Activated T-helper 2 cell treated with anti-CD3 and anti-CD28 coated beads, Interferon-gamma antibody, Interleukin-2, Interleukin-4, amounts not matched to agents 10 μg/mL and 5 μg/mL and 100 μg/mL, durations not matched to agents 14 hours and 24 hours and 36 hours (primary cell): ENCODE results near the gene HIF3A. TPM values are rescaled to one million over a fixed set of nuclear protein-coding genes. Genes with fewer than 3 reads are reported as not detected.
"Not testable (repeated sequence)": the region's sequence is repeated elsewhere in the genome, so short reads cannot be mapped to it uniquely, and the experiment has no call there.

Experiments
- DNase-seq: peaks from one replicate; pipeline ENCODE4 v3.0.0; 2021; ENCODE audit warnings: low spot score
- H3K27ac Mint-ChIP-seq: one replicate; pipeline ENCODE4 v1.8.0; 2021; ENCODE audit warnings: mixed read lengths
- H3K27me3 Mint-ChIP-seq: one replicate; pipeline ENCODE4 v1.8.0; 2021; ENCODE audit warnings: low read depth, mixed read lengths
- H3K36me3 Mint-ChIP-seq: one replicate; pipeline ENCODE4 v1.8.0; 2021; ENCODE audit warnings: low read depth, mixed read lengths
- H3K4me1 Mint-ChIP-seq: one replicate; pipeline ENCODE4 v1.8.0; 2021; ENCODE audit warnings: low read depth, mixed read lengths
- H3K4me3 Mint-ChIP-seq: one replicate; pipeline ENCODE4 v1.8.0; 2021; ENCODE audit warnings: low read depth, mild to moderate bottlenecking, moderate library complexity, mixed read lengths
- H3K9me3 Mint-ChIP-seq: one replicate; pipeline ENCODE4 v1.8.0; 2021; ENCODE audit warnings: mixed read lengths
- intact Hi-C: fragments of 100-400 bp; cut with micrococcal nuclease; formaldehyde crosslinking; loops from one replicate; pipeline ENCODE4 v1.15.1; 2023
- total RNA-seq: library from RNA; stranded (reverse); gene quantifications from 2 replicates; pipeline ENCODE4 v1.2.3, GENCODE V29; 2022

HIF3A gene
- total RNA-seq, 1 donor from 2014 or later = not detected

- H3K9me3 Mint-ChIP-seq = peaks cover 7% of the 10 kb centered on the region
- no peaks in the 10 kb centered on the region for H3K36me3 Mint-ChIP-seq
- H3K4me3 Mint-ChIP-seq = no peak overlapping the region
- H3K27me3 Mint-ChIP-seq = no peaks in the 10 kb centered on the region
- DNase-seq = no peak
- no peaks in the 10 kb centered on the region for H3K4me1 Mint-ChIP-seq
- intact Hi-C loops = no loop called here
- H3K27ac Mint-ChIP-seq = no peak overlapping the region
These were observed 24.8 kb downstream of the HIF3A start for GRCh38 chr19:46321653-46322052.

- intact Hi-C loops, H3K4me3 Mint-ChIP-seq, H3K27ac Mint-ChIP-seq, H3K4me1 Mint-ChIP-seq, H3K36me3 Mint-ChIP-seq, DNase-seq, H3K27me3 Mint-ChIP-seq: not testable (repeated sequence)
- H3K9me3 Mint-ChIP-seq = peaks cover 17% of the 10 kb centered on the region
These were observed 26.4 kb downstream of the HIF3A start for GRCh38 chr19:46323227-46323626.

- Mint-ChIP-seq H3K4me3 (no peak overlapping the region), H3K27ac (no peak overlapping the region), H3K4me1 (no peaks in the 10 kb centered on the region), H3K36me3 (no peaks in the 10 kb centered on the region), H3K27me3 (no peaks in the 10 kb centered on the region), H3K9me3 (peaks cover 21% of the 10 kb centered on the region)
- DNase-seq = no peak
- intact Hi-C loops = no loop called here
These were observed 27.4 kb downstream of the HIF3A start for GRCh38 chr19:46324277-46324676.

- Mint-ChIP-seq H3K9me3 (peaks cover 32% of the 10 kb centered on the region), H3K4me3 (no peak overlapping the region), H3K27me3 (no peaks in the 10 kb centered on the region), H3K27ac (no peak overlapping the region), H3K36me3 (no peaks in the 10 kb centered on the region), H3K4me1 (no peaks in the 10 kb centered on the region)
- intact Hi-C loops = no loop called here
- no peak for DNase-seq
These were observed 29.8 kb downstream of the HIF3A start for GRCh38 chr19:46326608-46327007.

GRCh38 chr19:46328079-46328478, 31.2 kb downstream of the HIF3A start:
- intact Hi-C loops = no loop called here
- no peak overlapping the region for H3K27ac Mint-ChIP-seq
- no peaks in the 10 kb centered on the region for H3K27me3 Mint-ChIP-seq
- no peak for DNase-seq
- H3K4me3 Mint-ChIP-seq = no peak overlapping the region
- H3K9me3 Mint-ChIP-seq = peaks cover 32% of the 10 kb centered on the region
- no peaks in the 10 kb centered on the region for H3K36me3 Mint-ChIP-seq
- H3K4me1 Mint-ChIP-seq = no peaks in the 10 kb centered on the region

- Mint-ChIP-seq H3K27me3 (no peaks in the 10 kb centered on the region), H3K4me1 (no peaks in the 10 kb centered on the region), H3K27ac (no peak overlapping the region), H3K4me3 (no peak overlapping the region), H3K36me3 (no peaks in the 10 kb centered on the region), H3K9me3 (peaks cover 32% of the 10 kb centered on the region)
- no peak for DNase-seq
- intact Hi-C loops = no loop called here
These were observed 33.6 kb downstream of the HIF3A start for GRCh38 chr19:46330319-46330918.

- no peak for DNase-seq
- Mint-ChIP-seq H3K27ac (no peak overlapping the region), H3K9me3 (no peaks in the 10 kb centered on the region), H3K4me3 (no peak overlapping the region), H3K4me1 (no peaks in the 10 kb centered on the region), H3K36me3 (no peaks in the 10 kb centered on the region), H3K27me3 (peaks cover 5% of the 10 kb centered on the region)
- intact Hi-C loops = no loop called here
These were observed 40.6 kb downstream of the HIF3A start for GRCh38 chr19:46337487-46337886.

- Mint-ChIP-seq H3K4me3 (no peak overlapping the region), H3K9me3 (no peaks in the 10 kb centered on the region), H3K36me3 (no peaks in the 10 kb centered on the region), H3K4me1 (no peaks in the 10 kb centered on the region), H3K27me3 (peaks cover 18% of the 10 kb centered on the region), H3K27ac (no peak overlapping the region)
- intact Hi-C loops = no loop called here
- no peak for DNase-seq
These were observed 42.6 kb downstream of the HIF3A start for GRCh38 chr19:46339446-46339845.

- Mint-ChIP-seq H3K4me3 (no peak overlapping the region), H3K27me3 (peaks cover 18% of the 10 kb centered on the region), H3K4me1 (no peaks in the 10 kb centered on the region), H3K36me3 (no peaks in the 10 kb centered on the region), H3K9me3 (no peaks in the 10 kb centered on the region), H3K27ac (no peak overlapping the region)
- DNase-seq = no peak
- intact Hi-C loops = no loop called here
These were observed 43.3 kb downstream of the HIF3A start for GRCh38 chr19:46340051-46340659.

- DNase-seq = no peak
- no peaks in the 10 kb centered on the region for H3K9me3 Mint-ChIP-seq
- intact Hi-C loops = no loop called here
- peaks cover 4% of the 10 kb centered on the region for H3K4me1 Mint-ChIP-seq
- no peaks in the 10 kb centered on the region for H3K36me3 Mint-ChIP-seq
- no peak overlapping the region for H3K27ac Mint-ChIP-seq
- peaks cover 18% of the 10 kb centered on the region for H3K27me3 Mint-ChIP-seq
- no peak overlapping the region for H3K4me3 Mint-ChIP-seq
These were observed 45.1 kb downstream of the HIF3A start for GRCh38 chr19:46341937-46342336.

- Mint-ChIP-seq H3K36me3 (peaks cover 20% of the 10 kb centered on the region), H3K4me1 (peaks cover 23% of the 10 kb centered on the region), H3K27me3 (peaks cover 18% of the 10 kb centered on the region), H3K9me3 (no peaks in the 10 kb centered on the region), H3K4me3 (no peak overlapping the region), H3K27ac (no peak overlapping the region)
- no peak for DNase-seq
- intact Hi-C loops = no loop called here
These were observed 47.5 kb downstream of the HIF3A start for GRCh38 chr19:46344363-46344762.

GRCh38 chr19:46345157-46345556, 48.3 kb downstream of the HIF3A start:
- H3K27ac Mint-ChIP-seq = no peak overlapping the region
- no peak for DNase-seq
- H3K27me3 Mint-ChIP-seq = peaks cover 18% of the 10 kb centered on the region
- intact Hi-C loops = no loop called here
- peaks cover 30% of the 10 kb centered on the region for H3K4me1 Mint-ChIP-seq
- no peaks in the 10 kb centered on the region for H3K9me3 Mint-ChIP-seq
- H3K36me3 Mint-ChIP-seq = peaks cover 27% of the 10 kb centered on the region
- H3K4me3 Mint-ChIP-seq = peak overlapping the region; percentile 89

- peak within 1 kb of the TSS; percentile 89 for H3K4me3 Mint-ChIP-seq
- peaks cover 14% of the 10 kb centered on the region for H3K27me3 Mint-ChIP-seq
- intact Hi-C loops = loop anchor here (1.0 kb wide), 1 partner anchor 8 kb away; no protein-coding TSS in a partner anchor
- peaks cover 46% of the 10 kb centered on the region for H3K4me1 Mint-ChIP-seq
- peaks cover 37% of the 10 kb centered on the region for H3K36me3 Mint-ChIP-seq
- H3K9me3 Mint-ChIP-seq = no peaks in the 10 kb centered on the region
- peak within 1 kb of the TSS; percentile 86 for H3K27ac Mint-ChIP-seq
- peak; percentile 86 for DNase-seq
These were observed 50.2 kb downstream of the HIF3A start, which contains the start of gene PPP5C for GRCh38 chr19:46346821-46347571. Gene PPP5C (plus strand): TSS chr19:46347087. CDS start chr19:46347097, 10 bp downstream.
